AG04449 (cell line): Measurements from ENCODE around the gene SLC27A2.
A peak's percentile ranks its signal among the peaks of the same experiment; 100 is the strongest.

Source experiments
- CTCF ChIA-PET: fragments of 350-600 bp; formaldehyde crosslinking; extraction: SDS; loops from one replicate; lab custom pipeline; 2021; ENCODE audit warnings: antibody characterized with exemption; lab: Yijun Ruan, JAX
- POLR2A ChIA-PET: fragments of 400-600, 350-600 bp; formaldehyde crosslinking; extraction: SDS; loops from one replicate; lab custom pipeline; 2020; ENCODE audit warnings: antibody characterized with exemption, inconsistent platforms; lab: Yijun Ruan, JAX
- DNase-seq: peaks from one replicate; pipeline ENCODE4 v3.0.0-alpha.2; 2010; ENCODE audit warnings: low read depth, low spot score
- H3K4me3 ChIP-seq: 2 replicates; pipeline ENCODE4 v1.5.1; 2011; ENCODE audit warnings: low read depth, mild to moderate bottlenecking, control low read depth, low read length
- TF ChIP-seq, protein P1 (sequence below): IDR thresholded peaks from one replicate; pipeline ENCODE4 v1.5.1; 2011; ENCODE audit warnings: mild to moderate bottlenecking, moderate library complexity, low read length, control low read depth, inconsistent platforms; ENCODE audit not compliant: insufficient read depth; ENCODE audit errors: missing control alignments

Gene SLC27A2

DNA sequence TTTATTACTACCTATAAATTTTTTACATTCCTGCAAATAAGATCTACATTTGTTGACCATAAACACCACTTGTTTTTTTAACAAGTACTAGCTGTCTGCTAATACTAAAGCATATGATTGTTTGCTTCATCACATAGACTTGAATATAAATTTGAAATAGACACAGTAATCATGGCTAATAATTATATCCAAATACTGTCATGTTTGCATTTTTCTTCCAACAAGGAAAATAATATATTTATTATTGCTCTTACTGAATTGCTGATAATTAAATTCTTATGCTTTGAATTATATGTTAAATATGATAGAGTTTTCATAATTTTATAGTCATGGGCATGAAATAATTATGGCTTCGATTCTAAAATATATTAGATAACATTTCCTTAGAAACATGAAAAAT is 43.1 kb downstream of the SLC27A2 start:
- H3K4me3 ChIP-seq, result no peak overlapping the region
- CTCF ChIA-PET, result interaction anchor here (1.3 to 1.7 kb wide), 2 partner anchors 16 to 91 kb away, joined by 3 to 6 read pairs; no protein-coding TSS in a partner anchor
- no peak for DNase-seq
- POLR2A ChIA-PET, result no interaction called here
- TF ChIP-seq, protein P1, sequence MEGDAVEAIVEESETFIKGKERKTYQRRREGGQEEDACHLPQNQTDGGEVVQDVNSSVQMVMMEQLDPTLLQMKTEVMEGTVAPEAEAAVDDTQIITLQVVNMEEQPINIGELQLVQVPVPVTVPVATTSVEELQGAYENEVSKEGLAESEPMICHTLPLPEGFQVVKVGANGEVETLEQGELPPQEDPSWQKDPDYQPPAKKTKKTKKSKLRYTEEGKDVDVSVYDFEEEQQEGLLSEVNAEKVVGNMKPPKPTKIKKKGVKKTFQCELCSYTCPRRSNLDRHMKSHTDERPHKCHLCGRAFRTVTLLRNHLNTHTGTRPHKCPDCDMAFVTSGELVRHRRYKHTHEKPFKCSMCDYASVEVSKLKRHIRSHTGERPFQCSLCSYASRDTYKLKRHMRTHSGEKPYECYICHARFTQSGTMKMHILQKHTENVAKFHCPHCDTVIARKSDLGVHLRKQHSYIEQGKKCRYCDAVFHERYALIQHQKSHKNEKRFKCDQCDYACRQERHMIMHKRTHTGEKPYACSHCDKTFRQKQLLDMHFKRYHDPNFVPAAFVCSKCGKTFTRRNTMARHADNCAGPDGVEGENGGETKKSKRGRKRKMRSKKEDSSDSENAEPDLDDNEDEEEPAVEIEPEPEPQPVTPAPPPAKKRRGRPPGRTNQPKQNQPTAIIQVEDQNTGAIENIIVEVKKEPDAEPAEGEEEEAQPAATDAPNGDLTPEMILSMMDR, result no peak

DNA sequence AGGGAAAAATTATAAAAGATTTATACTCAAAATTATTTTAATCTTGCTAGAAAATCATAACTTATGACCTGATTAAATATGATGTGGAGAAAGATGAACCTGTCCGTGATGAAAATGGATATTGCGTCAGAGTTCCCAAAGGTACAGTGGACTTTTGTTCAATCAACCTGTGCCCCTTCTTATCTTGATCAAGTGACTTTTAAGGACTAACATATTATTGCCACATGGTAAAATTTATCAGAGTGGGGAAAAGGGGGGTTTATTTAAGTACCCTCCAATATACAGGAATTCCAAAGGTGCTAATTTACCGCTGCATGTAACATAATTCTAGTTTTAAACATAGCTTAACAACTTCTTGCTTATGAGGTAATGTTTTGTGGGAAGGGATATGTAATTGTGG is 43.9 kb downstream of the SLC27A2 start:
- CTCF ChIA-PET, result interaction anchor here (1.2 kb wide), 1 partner anchor 90 kb away, joined by 4 read pairs; no protein-coding TSS in a partner anchor
- H3K4me3 ChIP-seq, result no peak overlapping the region
- POLR2A ChIA-PET, result no interaction called here
- TF ChIP-seq, protein P1, result no peak
- DNase-seq, result no peak

DNA sequence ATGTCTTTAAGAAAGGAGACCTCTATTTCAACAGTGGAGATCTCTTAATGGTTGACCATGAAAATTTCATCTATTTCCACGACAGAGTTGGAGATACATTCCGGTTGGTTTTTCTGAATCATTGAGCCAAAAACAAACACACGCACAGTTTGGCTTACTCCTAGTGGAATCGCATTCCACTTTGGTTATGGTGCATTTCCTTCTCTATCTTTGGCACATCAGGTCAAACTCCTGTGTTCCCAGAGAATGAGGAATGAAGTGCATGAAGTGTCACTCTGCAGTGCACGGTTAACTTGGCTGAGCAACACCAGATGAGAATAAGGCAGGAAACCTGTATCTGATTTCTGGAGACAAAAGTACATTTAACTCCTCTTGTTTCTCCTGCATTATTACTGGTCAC is 45.1 kb downstream of the SLC27A2 start:
- ChIA-PET POLR2A (no interaction called here), CTCF (interaction anchor here (0.6 kb wide), 1 partner anchor 77 kb away, joined by 3 read pairs; no protein-coding TSS in a partner anchor)
- peak; percentile 66 for DNase-seq
- TF ChIP-seq, protein P1, result no peak
- no peak overlapping the region for H3K4me3 ChIP-seq

DNA sequence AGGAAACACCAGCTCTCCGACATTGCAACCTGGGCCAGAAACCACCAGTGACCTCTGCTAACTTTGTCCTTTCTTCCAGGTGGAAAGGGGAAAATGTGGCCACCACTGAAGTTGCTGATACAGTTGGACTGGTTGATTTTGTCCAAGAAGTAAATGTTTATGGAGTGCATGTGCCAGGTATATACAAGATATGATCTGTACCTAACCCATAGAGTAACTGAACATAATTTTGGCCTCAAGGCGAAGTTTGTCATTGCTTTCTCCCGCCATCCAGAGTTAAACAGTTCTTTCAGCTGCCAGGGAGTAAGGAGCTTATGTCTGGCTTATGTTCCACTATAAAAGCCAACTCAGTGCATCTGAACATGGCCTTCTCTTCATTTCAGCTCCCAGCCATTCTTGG is 46.9 kb downstream of the SLC27A2 start:
- ChIA-PET CTCF (no interaction called here), POLR2A (no interaction called here)
- no peak for DNase-seq
- no peak overlapping the region for H3K4me3 ChIP-seq
- TF ChIP-seq, protein P1, result no peak

DNA sequence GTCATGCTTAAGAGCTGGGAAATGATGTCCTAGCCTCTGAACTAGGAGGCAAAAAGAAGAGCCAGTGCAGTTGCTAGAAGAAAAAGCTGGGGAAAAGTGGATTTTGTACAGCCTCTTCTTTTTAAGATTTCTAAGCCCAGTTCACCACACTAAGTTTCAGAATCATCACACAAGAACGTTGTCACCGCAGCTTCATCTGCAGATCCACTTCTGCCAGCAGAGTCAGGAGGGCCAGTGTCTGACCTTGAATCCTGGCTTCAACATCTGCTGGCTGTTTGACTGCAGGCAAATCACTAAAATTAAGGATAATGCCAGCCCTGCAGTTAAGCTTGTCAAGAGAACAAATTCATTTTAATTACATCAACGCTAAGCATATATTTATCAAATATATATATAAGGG is 47.3 kb downstream of the SLC27A2 start:
- peak; percentile 31 for DNase-seq
- no peak overlapping the region for H3K4me3 ChIP-seq
- ChIA-PET POLR2A (no interaction called here), CTCF (no interaction called here)
- TF ChIP-seq, protein P1, result no peak

DNA sequence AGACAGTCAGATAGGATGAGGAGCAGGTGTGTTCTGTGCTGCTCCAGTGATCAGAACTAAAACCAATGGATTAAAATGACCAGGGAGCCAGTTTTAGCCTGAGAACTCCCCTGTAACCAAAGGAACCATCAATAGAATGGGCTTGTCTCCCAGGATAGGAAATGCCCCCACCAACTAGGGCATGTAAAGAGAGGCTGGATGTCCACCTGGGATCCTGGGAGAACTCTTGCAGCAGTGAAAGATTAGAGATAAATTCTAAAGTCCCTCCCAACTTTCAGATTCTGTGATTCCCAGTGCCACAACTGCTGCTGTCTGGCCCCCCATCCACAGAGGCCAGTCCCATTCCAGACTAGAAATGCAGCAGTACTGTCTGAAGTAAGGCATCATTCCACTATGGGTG is 49.8 kb downstream of the SLC27A2 start:
- ChIA-PET CTCF (no interaction called here), POLR2A (no interaction called here)
- TF ChIP-seq, protein P1, result no peak
- no peak overlapping the region for H3K4me3 ChIP-seq
- no peak for DNase-seq
